ENCODE measurements around the gene FBP2.

The FBP2 gene

GRCh38 chr9:94538908-94539307 lies 54.7 kb downstream of the FBP2 start:
- no peak for DNase-seq (ENCODE audit: low spot score)
- H3K27ac ChIP-seq, result no peak overlapping the region
- ChIA-PET POLR2A (ENCODE audit: low non-redundant PET) (no interaction called here), CTCF (interaction anchor here (0.6 kb wide), 1 partner anchor 540 kb away, joined by 4 read pairs; no protein-coding TSS in a partner anchor)
- TF ChIP-seq CTCF (conservative IDR thresholded peaks at IDR 0.05; ENCODE audit: low read depth), result no peak

- ChIA-PET CTCF (interaction anchor here (0.6 to 1.2 kb wide), 3 partner anchors 19 to 570 kb away, joined by 3 to 6 read pairs (median 4); no protein-coding TSS in a partner anchor), POLR2A (ENCODE audit: low non-redundant PET) (no interaction called here)
- DNase-seq (ENCODE audit: low spot score), result no peak
- TF ChIP-seq CTCF (conservative IDR thresholded peaks at IDR 0.05; ENCODE audit: low read depth), result no peak
- no peak overlapping the region for H3K27ac ChIP-seq
Measured at GRCh38 chr9:94534901-94535300, 58.7 kb downstream of the FBP2 start.

GRCh38 chr9:94533601-94534000 lies 60.0 kb downstream of the FBP2 start:
- POLR2A ChIA-PET (ENCODE audit: low non-redundant PET), result no interaction called here
- DNase-seq (ENCODE audit: low spot score), result no peak
- H3K27ac ChIP-seq, result no peak overlapping the region
- TF ChIP-seq CTCF (conservative IDR thresholded peaks at IDR 0.05; ENCODE audit: low read depth), result no peak
- CTCF ChIA-PET, result interaction anchor here (0.6 kb wide), 1 partner anchor 13 kb away, joined by 4 read pairs; no protein-coding TSS in a partner anchor

GRCh38 chr9:94533155-94533554 lies 60.5 kb downstream of the FBP2 start:
- ChIA-PET POLR2A (ENCODE audit: low non-redundant PET) (no interaction called here), CTCF (interaction anchor here (0.6 kb wide), 1 partner anchor 12 kb away, joined by 4 read pairs; no protein-coding TSS in a partner anchor)
- H3K27ac ChIP-seq, result no peak overlapping the region
- DNase-seq (ENCODE audit: low spot score), result no peak
- no peak for TF ChIP-seq CTCF (conservative IDR thresholded peaks at IDR 0.05; ENCODE audit: low read depth)

- ChIA-PET CTCF (interaction anchor here (0.7 kb wide), 1 partner anchor 563 kb away, joined by 5 read pairs; no protein-coding TSS in a partner anchor), POLR2A (ENCODE audit: low non-redundant PET) (no interaction called here)
- DNase-seq (ENCODE audit: low spot score), result no peak
- H3K27ac ChIP-seq, result no peak overlapping the region
- no peak for TF ChIP-seq CTCF (conservative IDR thresholded peaks at IDR 0.05; ENCODE audit: low read depth)
Measured at GRCh38 chr9:94528886-94529285, 64.7 kb downstream of the FBP2 start.

- TF ChIP-seq CTCF (conservative IDR thresholded peaks at IDR 0.05; ENCODE audit: low read depth), result no peak
- ChIA-PET POLR2A (ENCODE audit: low non-redundant PET) (no interaction called here), CTCF (interaction anchor here (0.6 kb wide), 1 partner anchor 563 kb away, joined by 4 read pairs; no protein-coding TSS in a partner anchor)
- no peak overlapping the region for H3K27ac ChIP-seq
- DNase-seq (ENCODE audit: low spot score), result no peak
Measured at GRCh38 chr9:94526951-94527350, 66.7 kb downstream of the FBP2 start.
